HFF-Myc (cell line): Measurements from ENCODE around the gene KLHL40.

ENCODE experiments used
- DNase-seq: peaks from one replicate; pipeline ENCODE4 v3.0.0-alpha.2; 2011; ENCODE audit warnings: low read depth; ENCODE audit errors: extremely low read depth
- H3K4me3 ChIP-seq: replicated peaks from 2 replicates; pipeline ENCODE4 v1.5.1; 2011; ENCODE audit warnings: low read depth, mild to moderate bottlenecking, control low read depth, low read length
- CTCF ChIP-seq: IDR thresholded peaks from 2 replicates; pipeline ENCODE4 v1.5.1; 2012; ENCODE audit warnings: mild to moderate bottlenecking, low read depth, low read length, control low read depth; ENCODE audit errors: missing control alignments

Gene KLHL40

GRCh38 chr3:42709621-42710020 is 24.3 kb downstream of the KLHL40 start:
- no peak overlapping the region for H3K4me3 ChIP-seq
- TF ChIP-seq CTCF, result no peak
- no peak for DNase-seq

GRCh38 chr3:42710323-42711021 is 25.1 kb downstream of the KLHL40 start:
- no peak overlapping the region for H3K4me3 ChIP-seq
- no peak for TF ChIP-seq CTCF
- DNase-seq, result no peak

- no peak for DNase-seq
- H3K4me3 ChIP-seq, result no peak overlapping the region
- peak; percentile 3 for TF ChIP-seq CTCF
Observed at GRCh38 chr3:42711491-42712343, 26.4 kb downstream of the KLHL40 start.

GRCh38 chr3:42712344-42712648 is 27.0 kb downstream of the KLHL40 start:
- no peak overlapping the region for H3K4me3 ChIP-seq
- no peak for TF ChIP-seq CTCF
- no peak for DNase-seq

GRCh38 chr3:42712688-42713372 is 27.5 kb downstream of the KLHL40 start:
- no peak for DNase-seq
- TF ChIP-seq CTCF, result no peak
- no peak overlapping the region for H3K4me3 ChIP-seq

GRCh38 chr3:42713747-42714146 is 28.4 kb downstream of the KLHL40 start:
- DNase-seq, result no peak
- TF ChIP-seq CTCF, result no peak
- no peak overlapping the region for H3K4me3 ChIP-seq
